ENCODE results near the gene C9orf153.
"Not testable (repeated sequence)": the region's sequence is repeated elsewhere in the genome, so short reads cannot be mapped to it uniquely, and the experiment has no call there.

The C9orf153 gene

DNA sequence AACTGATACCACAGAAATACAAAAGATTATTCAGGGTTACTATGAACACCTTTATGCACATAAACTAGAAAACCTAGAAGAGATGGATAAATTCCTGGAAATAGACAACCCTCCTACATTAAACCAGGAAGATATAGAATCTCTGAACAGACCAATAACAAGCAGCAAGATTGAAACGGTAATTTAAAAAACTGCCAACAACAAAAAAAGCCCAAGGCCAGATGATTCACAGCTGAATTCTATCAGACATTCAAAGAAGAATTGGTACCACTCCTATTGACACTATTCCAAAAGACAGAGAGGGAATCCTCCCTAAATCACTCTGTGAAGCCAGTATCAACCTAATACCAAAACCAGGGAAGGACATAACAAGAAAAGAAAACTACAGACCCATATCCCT lies 68.8 kb downstream of the C9orf153 start:
- DNase-seq (ENCODE audit: low read depth in 2 of 2) = not testable (repeated sequence)

DNA sequence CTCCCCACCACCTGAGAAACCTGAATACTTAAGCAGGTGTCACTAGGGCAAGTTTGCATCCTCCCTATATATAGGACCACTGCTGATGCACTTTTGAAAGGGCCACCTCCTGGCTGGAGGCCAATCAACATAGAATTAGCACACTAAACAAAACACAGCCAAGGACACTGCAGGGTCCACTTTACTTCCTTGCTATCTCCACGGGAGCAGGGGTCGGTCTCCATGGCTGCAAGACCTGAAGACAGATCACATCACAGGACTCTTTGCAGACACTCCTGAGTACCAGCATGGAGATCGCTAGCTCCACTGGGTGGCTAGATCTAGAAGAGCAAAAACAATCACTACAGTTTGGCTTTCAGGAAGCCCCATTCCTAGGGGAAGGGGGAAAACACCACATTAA lies 72.3 kb downstream of the C9orf153 start:
- no peak for DNase-seq (ENCODE audit: low read depth in 2 of 2)

DNA sequence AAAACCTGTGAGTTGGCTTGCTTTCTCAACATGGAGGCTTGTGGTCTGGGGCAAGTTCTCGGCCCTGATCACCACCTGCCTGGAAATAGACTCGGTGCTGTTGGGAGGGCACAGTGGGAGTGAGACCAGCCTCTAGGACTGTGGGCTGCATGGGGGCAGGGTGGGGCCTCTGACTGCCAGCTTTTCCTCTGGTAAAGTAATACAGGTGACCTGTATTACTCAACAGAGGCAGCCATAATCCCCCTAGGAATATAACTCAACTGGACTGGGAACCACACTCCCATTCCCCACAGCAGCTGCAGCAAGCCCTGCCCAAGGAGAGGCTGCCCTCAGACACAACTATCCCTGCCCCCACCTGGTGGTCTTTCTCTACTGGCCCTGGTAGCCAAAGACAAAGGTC lies 72.8 kb downstream of the C9orf153 start:
- no peak for DNase-seq (ENCODE audit: low read depth in 2 of 2)

DNA sequence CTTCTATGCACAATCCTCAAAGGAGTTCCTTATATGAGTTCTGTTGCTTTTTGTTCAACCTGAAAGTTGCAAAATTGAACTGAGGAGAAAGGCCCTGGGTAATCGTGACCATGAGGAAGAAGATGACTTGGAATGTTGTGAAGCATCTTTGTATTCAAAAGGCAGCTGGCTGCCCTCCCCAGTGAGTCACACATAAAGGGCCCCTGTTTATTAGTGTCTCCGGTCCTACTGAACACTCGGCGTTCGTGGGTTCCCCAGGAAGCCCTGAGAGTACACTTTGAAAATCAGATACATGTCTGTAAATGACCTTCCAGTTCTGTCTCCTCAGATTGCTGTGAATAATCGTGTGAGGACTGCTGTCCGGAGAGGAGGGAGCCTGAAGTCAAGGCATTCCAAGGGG lies 73.6 kb downstream of the C9orf153 start:
- no peak for DNase-seq (ENCODE audit: low read depth in 2 of 2)

DNA sequence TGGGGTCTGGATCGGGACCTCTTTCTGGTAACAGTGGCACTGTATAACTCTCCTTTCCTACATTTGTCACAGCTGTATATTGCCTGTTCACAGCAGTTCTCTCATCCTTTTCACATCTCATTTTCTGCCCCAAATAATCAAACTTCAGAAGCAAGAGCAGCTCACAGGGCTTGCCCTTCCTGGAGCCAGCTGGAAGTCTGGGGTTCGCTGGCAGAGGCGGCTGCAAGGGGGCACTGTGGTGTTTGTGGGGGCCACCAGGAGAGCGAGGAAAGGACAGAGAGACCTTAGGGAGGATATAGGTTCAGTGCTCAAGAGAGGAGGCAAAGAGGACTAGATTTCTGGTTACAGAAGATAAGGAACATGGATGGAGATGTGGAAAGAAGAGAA lies 75.3 kb downstream of the C9orf153 start:
- DNase-seq (ENCODE audit: low read depth in 2 of 2) = no peak

DNA sequence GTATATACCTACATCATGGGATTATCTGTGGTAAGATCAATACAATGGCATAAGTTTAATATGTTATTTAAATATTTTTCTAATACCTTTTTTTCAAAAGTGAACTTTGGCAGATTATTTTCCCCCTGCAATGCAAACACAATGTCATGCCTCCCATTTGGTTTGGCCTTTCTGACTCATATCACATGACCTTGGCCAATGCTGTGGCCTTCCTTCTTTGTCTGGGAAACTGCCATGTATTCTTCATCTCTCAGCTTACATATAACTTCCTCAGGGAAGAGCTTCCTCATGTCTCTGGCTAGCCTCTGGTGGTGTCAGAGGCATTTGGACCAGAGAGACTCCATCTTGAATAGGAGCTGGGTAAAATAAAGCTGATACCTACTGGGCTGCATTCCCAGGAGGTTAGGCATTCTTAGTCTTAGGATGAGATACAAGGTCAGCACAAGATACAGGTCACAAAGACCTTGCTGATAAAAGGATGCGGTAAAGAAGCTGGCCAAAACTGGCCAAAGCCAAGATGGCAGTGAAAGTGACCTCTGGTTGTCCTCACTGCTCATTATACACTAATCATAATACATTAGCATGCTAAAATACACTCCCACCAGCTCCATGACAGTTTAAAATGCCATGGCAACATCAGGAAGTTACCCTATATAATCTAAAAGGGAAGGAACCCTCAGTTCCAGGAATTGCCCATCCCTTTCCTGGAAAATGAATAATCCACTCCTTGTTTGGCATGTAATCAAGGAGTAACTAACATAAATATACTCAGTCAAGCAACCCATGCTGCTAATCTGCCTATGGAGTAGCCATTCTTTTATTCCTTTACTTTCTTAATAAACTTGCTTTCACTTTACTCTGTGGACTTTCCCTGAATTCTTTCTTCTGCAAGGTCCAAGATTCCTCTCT lies 76.0 kb downstream of the C9orf153 start:
- no peak for DNase-seq (ENCODE audit: low read depth in 2 of 2)

DNA sequence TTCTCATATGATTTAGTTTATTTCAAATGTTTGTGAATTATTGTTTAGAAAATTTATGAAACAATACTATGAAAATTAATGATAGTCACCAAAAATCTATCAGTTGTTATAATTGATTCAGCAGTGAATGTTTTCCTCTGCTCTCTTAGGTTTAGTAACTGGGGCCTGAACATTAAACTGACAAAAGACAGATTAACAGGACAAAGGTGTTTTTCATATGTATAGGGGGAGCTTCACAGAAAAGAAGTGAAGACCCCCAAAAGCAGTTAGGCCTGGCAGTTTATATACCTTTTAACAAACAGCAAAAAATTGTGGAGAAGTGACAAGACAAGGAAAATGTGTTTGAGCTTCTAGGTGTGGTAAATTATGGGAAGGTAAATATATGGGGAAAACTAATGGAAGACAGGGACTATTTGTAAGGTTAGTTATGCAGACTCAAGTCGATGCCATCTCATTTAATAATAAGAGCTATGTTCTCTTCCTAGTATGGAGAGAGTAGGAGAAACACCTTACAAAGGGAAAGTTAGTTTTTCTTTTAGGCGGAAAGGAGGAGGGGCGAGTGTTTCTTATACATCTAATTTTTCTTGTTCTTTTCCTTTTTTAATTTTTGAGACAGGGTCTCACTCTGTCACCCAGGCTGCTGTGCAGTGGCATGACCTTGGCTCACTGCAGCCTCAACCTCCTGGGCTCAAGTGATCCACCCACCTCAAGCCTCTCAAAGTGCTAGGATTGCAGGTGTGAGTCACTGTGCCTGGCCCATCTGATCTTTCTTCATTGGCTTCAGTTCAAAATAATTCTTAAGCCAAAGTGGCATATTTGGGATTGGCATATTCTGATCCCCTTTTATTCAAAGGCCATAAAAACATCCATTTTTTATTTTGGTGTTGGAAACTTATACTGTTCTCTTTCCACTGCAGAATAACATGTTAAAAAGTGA lies 77.8 kb downstream of the C9orf153 start:
- DNase-seq (ENCODE audit: low read depth in 2 of 2) = no peak

DNA sequence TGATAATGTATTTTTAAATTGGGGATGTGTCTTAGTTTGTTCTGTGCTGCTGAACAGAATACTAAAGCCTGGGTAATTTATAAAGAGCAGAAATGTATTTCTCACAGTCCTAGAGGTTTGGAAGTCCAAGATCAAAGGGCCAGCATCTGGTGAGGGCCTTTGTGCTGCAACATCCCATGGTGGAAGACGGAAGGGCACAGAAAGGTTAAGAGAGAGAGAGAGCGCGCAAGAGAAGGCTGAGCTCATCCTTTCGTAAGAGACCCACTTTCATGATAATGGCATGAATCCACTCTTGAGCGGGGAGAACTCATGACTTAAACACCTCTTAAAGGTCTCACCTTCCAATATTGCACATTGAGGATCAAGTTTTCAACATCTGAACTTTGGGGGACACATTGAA lies 81.0 kb downstream of the C9orf153 start:
- no peak for DNase-seq (ENCODE audit: low read depth in 2 of 2)

DNA sequence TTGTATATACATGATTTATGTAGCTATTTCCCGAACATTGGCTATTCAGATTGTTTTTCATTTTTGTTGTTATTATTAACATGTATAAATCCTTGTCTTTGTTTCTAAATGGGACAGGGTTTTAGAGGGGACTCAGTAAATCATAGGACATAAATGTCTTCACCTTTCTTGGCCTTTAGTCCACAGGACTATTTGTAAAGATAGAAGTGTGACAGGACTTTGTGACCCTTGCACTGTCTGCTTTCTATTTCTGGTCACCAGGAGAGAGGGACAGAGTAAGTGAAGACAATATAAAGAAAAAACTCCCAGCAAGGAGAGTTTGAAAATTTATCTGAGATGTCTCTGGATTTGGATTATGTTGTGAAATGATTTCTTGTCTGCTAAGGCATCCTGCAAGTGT lies 81.5 kb downstream of the C9orf153 start:
- no peak for DNase-seq (ENCODE audit: low read depth in 2 of 2)

DNA sequence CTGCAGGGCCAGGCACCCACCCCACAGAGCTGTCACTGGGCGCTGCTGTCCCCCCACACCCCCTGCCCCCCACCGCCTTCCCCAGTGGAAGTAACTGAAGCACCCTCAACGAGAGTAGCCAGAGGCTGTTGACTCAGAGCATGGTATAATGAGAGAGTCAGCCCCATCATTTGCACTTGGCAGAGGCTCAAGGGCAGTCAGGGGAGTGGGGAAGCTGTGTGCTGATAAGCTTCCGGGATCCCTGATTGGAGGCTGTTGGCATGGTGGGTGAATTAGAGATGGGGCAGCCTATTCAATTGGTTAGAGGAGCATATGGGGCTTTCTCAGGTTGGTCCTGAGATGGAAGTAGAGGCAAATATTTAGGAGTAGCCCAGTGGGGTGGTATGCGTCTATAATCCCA lies 83.0 kb downstream of the C9orf153 start:
- no peak for DNase-seq (ENCODE audit: low read depth in 2 of 2)

DNA sequence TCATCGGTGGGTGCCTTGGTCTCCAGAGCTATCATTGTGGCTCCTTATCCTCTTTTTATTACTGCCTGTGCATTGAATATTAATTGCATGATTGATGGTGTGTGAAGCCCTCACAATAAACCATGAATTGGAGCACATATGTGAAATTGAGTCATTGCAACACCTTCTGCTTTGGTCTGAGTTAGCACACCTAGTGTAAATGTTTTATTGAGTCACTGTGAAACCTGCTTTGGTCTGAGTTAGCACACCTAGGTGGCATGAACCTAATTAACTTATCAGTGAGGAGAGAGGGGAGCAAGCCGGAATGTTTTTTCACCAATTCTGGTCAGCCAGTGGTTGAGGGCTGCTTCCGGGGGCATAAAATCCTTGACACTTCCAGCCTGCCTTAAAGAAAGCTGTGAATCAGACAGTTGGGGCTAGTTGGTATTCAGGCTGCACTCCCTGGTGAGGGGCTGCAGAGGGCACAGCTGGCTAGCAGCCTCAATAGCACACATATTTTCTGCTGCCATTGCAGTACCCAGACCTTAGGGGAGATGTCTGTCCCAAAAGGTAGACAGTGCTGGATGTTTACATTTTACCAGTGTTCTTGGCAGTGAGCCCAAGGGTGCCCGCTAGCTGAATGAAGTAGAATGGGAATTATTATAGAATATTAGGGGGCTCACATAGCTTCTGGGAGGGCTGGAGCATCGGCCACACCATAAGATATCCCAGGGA lies 83.6 kb downstream of the C9orf153 start:
- no peak for DNase-seq (ENCODE audit: low read depth in 2 of 2)

DNA sequence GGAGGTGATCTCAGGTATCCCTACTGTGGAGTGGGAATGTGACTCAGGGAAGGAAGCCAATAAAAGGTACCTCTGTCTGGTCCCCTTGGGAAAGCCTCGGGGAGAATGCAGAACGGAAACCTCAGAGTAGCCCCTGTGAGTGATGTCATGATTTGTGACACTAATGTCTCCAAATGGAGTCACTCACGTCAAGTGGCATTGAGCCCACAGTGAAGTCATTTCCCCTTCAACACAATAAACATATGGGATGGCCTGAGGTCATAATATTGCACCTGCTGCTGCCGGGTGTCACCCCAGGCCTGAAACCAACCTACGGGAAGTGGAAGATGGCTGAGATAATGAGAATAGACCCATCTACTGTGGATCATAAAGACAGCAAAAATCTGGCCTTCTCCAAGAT lies 84.2 kb downstream of the C9orf153 start:
- DNase-seq (ENCODE audit: low read depth in 2 of 2) = no peak

All from stimulated activated CD8-positive, alpha-beta memory T cell treated with anti-CD3 and anti-CD28 coated beads, Interleukin-7, amount 100 ng/mL, for 1 hour (primary cell).